Stimulated activated CD4-positive, alpha-beta T cell treated with anti-CD3 and anti-CD28 coated beads, TNF-alpha, amount 100 ng/mL, for 4 hours (primary cell): Measurements from ENCODE around the gene FRG2C.
"Not testable (repeated sequence)": the region's sequence is repeated elsewhere in the genome, so short reads cannot be mapped to it uniquely, and the experiment has no call there.

ENCODE experiments used
- DNase-seq, 3 experiments: peaks; one replicate each; pipeline ENCODE4 v3.0.0-alpha.2; 2020; ENCODE audit warnings: low read depth in 3 of 3

Gene FRG2C

GRCh38 chr3:75669348-75670297 is 5.5 kb downstream of the FRG2C start:
- peak in 1 of 3 experiments; percentile 11 for DNase-seq

- not testable (repeated sequence) for DNase-seq
Observed at GRCh38 chr3:75670298-75671286, 6.5 kb downstream of the FRG2C start.

GRCh38 chr3:75671287-75672139 is 7.4 kb downstream of the FRG2C start:
- DNase-seq, result not testable (repeated sequence)

GRCh38 chr3:75672140-75672775 is 8.1 kb downstream of the FRG2C start:
- DNase-seq, result not testable (repeated sequence)

GRCh38 chr3:75683965-75684364 is 19.8 kb downstream of the FRG2C start:
- not testable (repeated sequence) for DNase-seq

GRCh38 chr3:75687323-75687722 is 23.2 kb downstream of the FRG2C start:
- no peak for DNase-seq

GRCh38 chr3:75692061-75692460 is 27.9 kb downstream of the FRG2C start:
- no peak for DNase-seq
